PFSK-1 (cell line): ENCODE results near the gene UBE2QL1.

Experiments used
- FOXP2 ChIP-seq: optimal IDR thresholded peaks from 2 replicates; pipeline ENCODE3; 2011; ENCODE audit warnings: borderline replicate concordance, control low read depth, inconsistent platforms; ENCODE audit not compliant: insufficient read depth; ENCODE audit errors: extremely low read length, extremely low read depth
- POLR2AphosphoS5 ChIP-seq: IDR thresholded peaks from 2 replicates; pipeline ENCODE4 v1.6.1; 2012; ENCODE audit warnings: low read depth, mild to moderate bottlenecking, control low read depth, low read length, moderate library complexity
- SIN3A ChIP-seq: IDR thresholded peaks from 2 replicates; pipeline ENCODE4 v1.6.1; 2012; ENCODE audit warnings: mild to moderate bottlenecking, low read length, moderate library complexity, borderline replicate concordance; ENCODE audit not compliant: insufficient read depth
- TAF1 ChIP-seq: IDR thresholded peaks from 2 replicates; pipeline ENCODE4 v1.6.1; 2012; ENCODE audit warnings: low read length, control low read depth, borderline replicate concordance; ENCODE audit not compliant: insufficient read depth
- TF ChIP-seq, protein P1 (sequence below), 2 experiments: IDR thresholded peaks; 2 replicates each; pipeline versions ENCODE4 v1.6.1 to v1.8.0; 2011 to 2012; ENCODE audit warnings: low read depth in 2 of 2, low read length in 2 of 2, control low read depth in 1 of 2, inconsistent platforms in 1 of 2, mild to moderate bottlenecking in 1 of 2, moderate library complexity in 1 of 2; ENCODE audit not compliant: insufficient read depth in 1 of 2

DNA sequence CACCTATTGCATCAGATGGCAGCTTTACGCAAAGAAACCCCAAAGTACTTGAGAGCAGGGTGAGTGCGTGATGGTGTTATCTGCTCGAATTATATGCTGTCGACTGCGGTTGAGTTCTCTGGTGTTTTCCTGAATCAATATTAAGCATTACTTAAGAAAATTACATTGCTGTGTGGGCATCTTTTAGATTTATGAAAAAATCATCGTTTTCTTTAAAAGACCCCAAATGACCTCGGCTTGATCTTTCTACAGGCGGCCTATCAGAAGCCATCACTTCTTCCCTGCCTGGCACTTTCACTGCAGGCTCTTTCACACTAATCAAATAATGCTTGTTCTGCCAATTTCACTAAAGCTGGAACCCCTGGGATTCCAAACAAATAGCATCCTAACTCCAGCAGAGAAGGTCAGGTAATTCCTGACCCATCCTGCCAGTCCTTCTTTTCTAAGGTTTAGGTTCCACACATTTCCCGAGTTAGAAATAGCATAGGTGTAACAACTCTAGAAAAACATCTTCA is 1.7 kb downstream of the UBE2QL1 start:
- no peak for TF ChIP-seq SIN3A
- TF ChIP-seq, protein P1, sequence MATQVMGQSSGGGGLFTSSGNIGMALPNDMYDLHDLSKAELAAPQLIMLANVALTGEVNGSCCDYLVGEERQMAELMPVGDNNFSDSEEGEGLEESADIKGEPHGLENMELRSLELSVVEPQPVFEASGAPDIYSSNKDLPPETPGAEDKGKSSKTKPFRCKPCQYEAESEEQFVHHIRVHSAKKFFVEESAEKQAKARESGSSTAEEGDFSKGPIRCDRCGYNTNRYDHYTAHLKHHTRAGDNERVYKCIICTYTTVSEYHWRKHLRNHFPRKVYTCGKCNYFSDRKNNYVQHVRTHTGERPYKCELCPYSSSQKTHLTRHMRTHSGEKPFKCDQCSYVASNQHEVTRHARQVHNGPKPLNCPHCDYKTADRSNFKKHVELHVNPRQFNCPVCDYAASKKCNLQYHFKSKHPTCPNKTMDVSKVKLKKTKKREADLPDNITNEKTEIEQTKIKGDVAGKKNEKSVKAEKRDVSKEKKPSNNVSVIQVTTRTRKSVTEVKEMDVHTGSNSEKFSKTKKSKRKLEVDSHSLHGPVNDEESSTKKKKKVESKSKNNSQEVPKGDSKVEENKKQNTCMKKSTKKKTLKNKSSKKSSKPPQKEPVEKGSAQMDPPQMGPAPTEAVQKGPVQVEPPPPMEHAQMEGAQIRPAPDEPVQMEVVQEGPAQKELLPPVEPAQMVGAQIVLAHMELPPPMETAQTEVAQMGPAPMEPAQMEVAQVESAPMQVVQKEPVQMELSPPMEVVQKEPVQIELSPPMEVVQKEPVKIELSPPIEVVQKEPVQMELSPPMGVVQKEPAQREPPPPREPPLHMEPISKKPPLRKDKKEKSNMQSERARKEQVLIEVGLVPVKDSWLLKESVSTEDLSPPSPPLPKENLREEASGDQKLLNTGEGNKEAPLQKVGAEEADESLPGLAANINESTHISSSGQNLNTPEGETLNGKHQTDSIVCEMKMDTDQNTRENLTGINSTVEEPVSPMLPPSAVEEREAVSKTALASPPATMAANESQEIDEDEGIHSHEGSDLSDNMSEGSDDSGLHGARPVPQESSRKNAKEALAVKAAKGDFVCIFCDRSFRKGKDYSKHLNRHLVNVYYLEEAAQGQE (IDR thresholded peaks at IDR 0.05; ENCODE audit: insufficient read depth in 1 of 2, low read depth in 2 of 2, low read length in 2 of 2): no peak
- TF ChIP-seq POLR2AphosphoS5: no peak
- TF ChIP-seq TAF1: no peak
- TF ChIP-seq FOXP2: no peak
